ENCODE results near the gene AXL. TPM values are rescaled to one million over a fixed set of nuclear protein-coding genes. Genes with fewer than 3 reads are reported as not detected.
"Not testable (repeated sequence)": the region's sequence is repeated elsewhere in the genome, so short reads cannot be mapped to it uniquely, and the experiment has no call there.

Gene AXL
- total RNA-seq, 2 experiments from 2014 or later, result 0.36 to 0.50 TPM

GRCh38 chr19:41204338-41204737 is 14.7 kb upstream of the AXL start:
- H3K27me3 Mint-ChIP-seq; H3K36me3 Mint-ChIP-seq (ENCODE audit: low read depth); H3K4me3 Mint-ChIP-seq; H3K9me3 Mint-ChIP-seq; H3K4me1 Mint-ChIP-seq (ENCODE audit: low read depth); H3K27ac Mint-ChIP-seq: not testable (repeated sequence)
- peak; percentile 86 for DNase-seq
- intact Hi-C loops (cut with micrococcal nuclease), result loop anchor here (2.0 to 5.0 kb wide), 2 partner anchors 58 to 103 kb away; no protein-coding TSS in a partner anchor
- ChIA-PET POLR2A (interaction anchor here (1.5 to 1.9 kb wide), 2 partner anchors 59 to 104 kb away, joined by 6 to 12 read pairs; no protein-coding TSS in a partner anchor), CTCF (interaction anchor here (0.6 to 4.2 kb wide), 13 partner anchors 48 to 104 kb away, joined by 3 to 59 read pairs (median 6); partner anchors contain the start of genes CCDC97 and HNRNPUL1)
- ATAC-seq, result peak; percentile 99
- peak; percentile 79 for TF ChIP-seq CTCF (IDR thresholded peaks at IDR 0.05)

GRCh38 chr19:41205995-41206394 is 13.0 kb upstream of the AXL start:
- TF ChIP-seq CTCF (IDR thresholded peaks at IDR 0.05), result no peak
- DNase-seq, result no peak
- intact Hi-C loops (cut with micrococcal nuclease), result loop anchor here (2.0 kb wide), 1 partner anchor 57 kb away; no protein-coding TSS in a partner anchor
- Mint-ChIP-seq H3K36me3 (ENCODE audit: low read depth) (no peaks in the 10 kb centered on the region), H3K27ac (no peak overlapping the region), H3K4me3 (no peak overlapping the region), H3K4me1 (ENCODE audit: low read depth) (peaks cover 7% of the 10 kb centered on the region), H3K9me3 (no peaks in the 10 kb centered on the region), H3K27me3 (no peaks in the 10 kb centered on the region)
- ChIA-PET POLR2A (no interaction called here), CTCF (interaction anchor here (1.2 to 4.2 kb wide), 3 partner anchors 18 to 103 kb away, joined by 3 to 28 read pairs (median 12); partner anchors contain the start of gene CCDC97)
- ATAC-seq, result no peak

GRCh38 chr19:41206456-41206855 is 12.6 kb upstream of the AXL start:
- Mint-ChIP-seq H3K27ac (no peak overlapping the region), H3K36me3 (ENCODE audit: low read depth) (no peaks in the 10 kb centered on the region), H3K4me3 (no peak overlapping the region), H3K4me1 (ENCODE audit: low read depth) (peaks cover 7% of the 10 kb centered on the region), H3K27me3 (no peaks in the 10 kb centered on the region), H3K9me3 (no peaks in the 10 kb centered on the region)
- intact Hi-C loops (cut with micrococcal nuclease), result no loop called here
- POLR2A ChIA-PET, result no interaction called here
- CTCF ChIA-PET, result interaction anchor here (1.2 to 2.7 kb wide), 3 partner anchors 18 to 102 kb away, joined by 3 to 12 read pairs (median 7); no protein-coding TSS in a partner anchor
- DNase-seq (no peak), ATAC-seq (no peak)
- TF ChIP-seq CTCF (IDR thresholded peaks at IDR 0.05), result no peak

GRCh38 chr19:41206926-41207750 is 11.9 kb upstream of the AXL start:
- no peaks in the 10 kb centered on the region for H3K27me3 Mint-ChIP-seq
- H3K36me3 Mint-ChIP-seq (ENCODE audit: low read depth), result no peaks in the 10 kb centered on the region
- H3K4me1 Mint-ChIP-seq (ENCODE audit: low read depth), result peaks cover 7% of the 10 kb centered on the region
- ATAC-seq (no peak), DNase-seq (no peak)
- no peak overlapping the region for H3K27ac Mint-ChIP-seq
- H3K4me3 Mint-ChIP-seq, result no peak overlapping the region
- POLR2A ChIA-PET, result no interaction called here
- CTCF ChIA-PET, result interaction anchor here (1.0 to 2.7 kb wide), 4 partner anchors 51 to 101 kb away, joined by 3 to 12 read pairs (median 6); no protein-coding TSS in a partner anchor
- no peaks in the 10 kb centered on the region for H3K9me3 Mint-ChIP-seq
- TF ChIP-seq CTCF (IDR thresholded peaks at IDR 0.05), result no peak
- intact Hi-C loops (cut with micrococcal nuclease), result no loop called here

- Mint-ChIP-seq H3K27me3 (peaks cover 12% of the 10 kb centered on the region), H3K36me3 (ENCODE audit: low read depth) (no peaks in the 10 kb centered on the region), H3K27ac (no peak overlapping the region), H3K4me3 (no peak overlapping the region), H3K4me1 (ENCODE audit: low read depth) (no peaks in the 10 kb centered on the region), H3K9me3 (no peaks in the 10 kb centered on the region)
- ChIA-PET POLR2A (no interaction called here), CTCF (no interaction called here)
- no peak for DNase-seq
- intact Hi-C loops (cut with micrococcal nuclease), result no loop called here
- no peak for ATAC-seq
- no peak for TF ChIP-seq CTCF (IDR thresholded peaks at IDR 0.05)
These were observed 4.9 kb upstream of the AXL start for GRCh38 chr19:41214161-41214560.

Measured in activated CD8-positive, alpha-beta T cell treated with anti-CD3 and anti-CD28 coated beads for 36 hours (primary cell).